GM13976 (cell line): ENCODE data around the gene PLEKHO2.

Experiments
- DNase-seq: peaks from one replicate; pipeline ENCODE4 v3.0.0; 2012; ENCODE audit warnings: low spot score
- in situ Hi-C: fragments of 300-500 bp; cut with MboI; formaldehyde crosslinking; loops from one replicate; pipeline ENCODE4 v1.12.0; 2022; ENCODE audit warnings: low sequenced_read_pairs, mixed read lengths, inconsistent platforms; ENCODE audit not compliant: unreplicated experiment
- TF ChIP-seq, protein P1 (sequence below): IDR thresholded peaks from 2 replicates; pipeline ENCODE4 v1.5.1; 2012; ENCODE audit warnings: borderline replicate concordance, mild to moderate bottlenecking; ENCODE audit not compliant: insufficient read depth; ENCODE audit errors: extremely low read depth, missing control alignments, control extremely low read depth

PLEKHO2 gene

GRCh38 chr15:64847448-64847847 lies 5.7 kb downstream of the PLEKHO2 start:
- DNase-seq: no peak
- TF ChIP-seq, protein P1, sequence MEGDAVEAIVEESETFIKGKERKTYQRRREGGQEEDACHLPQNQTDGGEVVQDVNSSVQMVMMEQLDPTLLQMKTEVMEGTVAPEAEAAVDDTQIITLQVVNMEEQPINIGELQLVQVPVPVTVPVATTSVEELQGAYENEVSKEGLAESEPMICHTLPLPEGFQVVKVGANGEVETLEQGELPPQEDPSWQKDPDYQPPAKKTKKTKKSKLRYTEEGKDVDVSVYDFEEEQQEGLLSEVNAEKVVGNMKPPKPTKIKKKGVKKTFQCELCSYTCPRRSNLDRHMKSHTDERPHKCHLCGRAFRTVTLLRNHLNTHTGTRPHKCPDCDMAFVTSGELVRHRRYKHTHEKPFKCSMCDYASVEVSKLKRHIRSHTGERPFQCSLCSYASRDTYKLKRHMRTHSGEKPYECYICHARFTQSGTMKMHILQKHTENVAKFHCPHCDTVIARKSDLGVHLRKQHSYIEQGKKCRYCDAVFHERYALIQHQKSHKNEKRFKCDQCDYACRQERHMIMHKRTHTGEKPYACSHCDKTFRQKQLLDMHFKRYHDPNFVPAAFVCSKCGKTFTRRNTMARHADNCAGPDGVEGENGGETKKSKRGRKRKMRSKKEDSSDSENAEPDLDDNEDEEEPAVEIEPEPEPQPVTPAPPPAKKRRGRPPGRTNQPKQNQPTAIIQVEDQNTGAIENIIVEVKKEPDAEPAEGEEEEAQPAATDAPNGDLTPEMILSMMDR: no peak
- in situ Hi-C loops: no loop called here

DNA sequence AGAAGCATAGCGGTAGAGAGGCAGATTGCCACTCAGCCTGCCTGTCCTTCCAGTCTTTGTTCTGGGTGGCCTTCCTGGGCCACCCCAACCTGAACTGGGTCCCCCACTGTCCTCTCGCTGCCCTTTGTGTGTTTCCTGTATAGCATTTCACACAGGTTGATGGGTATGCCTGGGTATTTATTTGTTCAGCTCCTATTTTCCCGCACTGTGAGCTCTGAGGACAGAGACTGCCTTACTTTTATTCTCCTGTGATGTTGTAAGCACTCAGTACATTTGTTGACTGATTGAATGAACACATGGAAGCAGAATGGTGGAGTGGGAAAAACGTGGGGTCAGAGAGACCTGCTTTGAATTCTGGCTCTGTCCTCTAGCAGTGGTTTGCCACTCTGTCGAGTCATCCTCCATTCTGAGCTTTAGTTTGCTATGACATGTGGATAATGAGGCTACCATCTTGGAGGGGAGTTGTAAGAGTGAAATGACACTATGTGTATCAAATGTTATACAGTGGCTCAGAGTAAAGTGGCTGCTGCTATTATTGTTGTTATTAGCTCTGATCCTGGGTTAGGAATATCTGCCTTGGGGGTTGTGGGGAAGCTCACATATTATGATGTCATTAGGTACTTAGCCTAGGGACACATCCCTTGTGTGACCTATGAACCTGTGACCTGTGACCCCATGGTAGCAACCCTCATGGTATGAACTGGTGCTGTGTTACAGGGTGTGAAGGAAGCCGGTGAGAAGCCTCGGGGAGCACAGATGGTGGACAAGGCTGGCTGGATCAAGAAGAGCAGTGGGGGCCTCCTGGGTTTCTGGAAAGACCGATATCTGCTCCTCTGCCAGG lies 6.4 kb downstream of the PLEKHO2 start:
- TF ChIP-seq, protein P1: no peak
- in situ Hi-C loops: no loop called here
- no peak for DNase-seq

DNA sequence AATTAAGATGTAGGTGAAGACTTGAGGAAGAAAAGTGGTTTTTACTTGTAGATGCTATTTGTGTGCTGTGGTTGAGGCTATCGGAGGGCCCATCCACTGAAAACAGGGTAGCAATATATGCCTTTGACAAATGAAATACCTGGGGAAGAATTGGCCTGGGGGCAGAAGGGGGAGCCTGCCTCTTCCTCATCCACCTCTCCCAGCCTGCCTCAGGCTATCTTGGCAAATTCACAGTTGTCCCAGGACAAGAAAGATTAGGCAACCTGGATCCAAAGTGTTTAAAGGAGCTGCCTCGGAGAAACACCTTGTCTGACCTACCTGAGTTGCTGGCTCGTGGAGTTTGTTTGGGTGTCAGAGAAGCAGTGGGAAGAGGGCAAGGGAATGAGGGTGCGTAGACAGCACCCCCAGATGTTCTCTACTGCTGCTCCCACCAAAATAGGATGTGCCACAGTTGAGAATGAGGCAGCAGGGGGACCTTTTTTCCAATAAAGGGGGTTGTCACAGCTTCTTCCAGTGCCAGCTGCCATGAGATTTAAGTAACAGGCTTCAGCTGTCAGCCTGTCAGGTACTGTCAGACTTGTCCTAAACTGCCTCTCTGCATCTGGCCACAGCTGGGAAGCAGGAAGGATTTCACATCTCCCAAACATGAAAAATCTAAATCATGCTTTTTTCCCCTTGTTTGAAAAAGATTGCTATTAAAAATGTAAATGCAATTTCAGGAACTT lies 9.2 kb downstream of the PLEKHO2 start:
- TF ChIP-seq, protein P1: no peak
- in situ Hi-C loops: no loop called here

GRCh38 chr15:64851503-64851840 lies 9.8 kb downstream of the PLEKHO2 start:
- no peak for DNase-seq
- TF ChIP-seq, protein P1: no peak
- in situ Hi-C loops: no loop called here

More for the DNA sequence above, 9.2 kb downstream of the PLEKHO2 start:
- no peak for DNase-seq

GRCh38 chr15:64854041-64854440 lies 12.3 kb downstream of the PLEKHO2 start:
- in situ Hi-C loops: no loop called here
- TF ChIP-seq, protein P1: no peak
- DNase-seq: no peak

- no peak for DNase-seq
- in situ Hi-C loops: no loop called here
- TF ChIP-seq, protein P1: no peak
These were observed 12.8 kb downstream of the PLEKHO2 start for GRCh38 chr15:64854526-64854925.
